Measurements from ENCODE around the gene B4GALT4.

B4GALT4 gene

DNA sequence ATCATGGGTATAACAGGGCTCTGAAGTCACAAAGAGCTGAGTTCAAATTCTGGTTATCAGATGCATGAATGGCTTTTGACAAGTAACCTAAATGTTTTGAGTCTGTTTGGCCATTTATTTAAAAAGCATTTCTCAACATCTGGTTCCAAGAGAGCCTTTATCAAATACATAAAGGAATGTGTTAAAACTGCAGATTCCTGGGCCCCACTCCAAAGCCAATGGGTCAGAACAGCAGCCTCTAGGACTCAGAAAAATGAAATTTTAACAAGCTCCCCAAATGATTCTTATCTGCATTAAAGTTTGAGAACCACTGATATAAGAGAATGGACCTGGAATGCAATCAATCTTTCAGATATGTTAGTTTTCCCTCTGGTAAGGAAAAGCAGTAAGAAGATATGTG lies 3.4 kb downstream of the B4GALT4 start:
- DNase-seq (ENCODE audit: low read depth): peak; percentile 47

- DNase-seq (ENCODE audit: low read depth): no peak
Measured at GRCh38 chr3:119236756-119237155, 3.9 kb downstream of the B4GALT4 start.

GRCh38 chr3:119235151-119235550 lies 5.5 kb downstream of the B4GALT4 start:
- DNase-seq (ENCODE audit: low read depth): peak; percentile 70

- no peak for DNase-seq (ENCODE audit: low read depth)
Measured at GRCh38 chr3:119234610-119235009, 6.1 kb downstream of the B4GALT4 start.

- no peak for DNase-seq (ENCODE audit: low read depth)
Measured at GRCh38 chr3:119230745-119231144, 9.9 kb downstream of the B4GALT4 start.

DNA sequence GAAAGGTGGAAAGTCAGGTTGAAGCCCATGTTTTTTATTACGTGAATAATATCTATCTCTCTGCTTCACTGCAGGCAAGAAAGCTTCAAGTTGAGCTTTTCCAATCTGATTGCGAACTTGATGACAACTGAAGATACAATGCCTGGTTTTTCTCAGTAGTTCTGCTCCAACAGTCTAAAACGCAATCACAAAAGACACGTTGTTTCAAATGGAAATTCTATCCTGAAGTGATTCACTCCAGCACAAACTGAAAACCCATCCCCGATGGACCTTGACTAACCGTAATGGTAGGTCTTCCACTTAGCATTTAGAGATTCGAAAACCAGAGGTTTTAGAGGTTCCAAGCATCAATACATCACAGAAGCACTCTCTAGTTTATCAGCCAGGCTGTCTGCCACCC lies 10.6 kb downstream of the B4GALT4 start:
- peak; percentile 19 for DNase-seq (ENCODE audit: low read depth)

DNA sequence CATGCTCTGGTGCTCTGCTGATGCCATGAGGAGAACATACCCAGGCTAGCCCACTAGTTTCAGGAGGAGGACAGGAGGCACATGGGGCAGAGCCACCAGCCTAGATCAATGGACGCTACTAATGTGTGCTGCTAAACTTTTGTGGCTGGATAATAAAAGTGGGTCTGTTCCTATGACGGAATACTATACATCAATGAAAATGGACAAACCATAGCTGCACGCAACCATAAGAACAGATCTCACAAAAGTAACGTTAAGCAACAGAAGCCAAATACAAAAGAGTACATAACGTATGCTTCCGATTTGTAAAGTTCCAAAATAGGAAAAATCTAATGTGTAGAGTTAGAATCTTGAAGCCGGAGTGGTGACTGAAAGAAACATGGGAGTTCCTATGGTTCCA lies 11.5 kb downstream of the B4GALT4 start:
- DNase-seq (ENCODE audit: low read depth): no peak

- DNase-seq (ENCODE audit: low read depth): no peak
Measured at GRCh38 chr3:119228373-119229145, 12.1 kb downstream of the B4GALT4 start.

- no peak for DNase-seq (ENCODE audit: low read depth)
Measured at GRCh38 chr3:119227070-119227850, 13.4 kb downstream of the B4GALT4 start.

DNA sequence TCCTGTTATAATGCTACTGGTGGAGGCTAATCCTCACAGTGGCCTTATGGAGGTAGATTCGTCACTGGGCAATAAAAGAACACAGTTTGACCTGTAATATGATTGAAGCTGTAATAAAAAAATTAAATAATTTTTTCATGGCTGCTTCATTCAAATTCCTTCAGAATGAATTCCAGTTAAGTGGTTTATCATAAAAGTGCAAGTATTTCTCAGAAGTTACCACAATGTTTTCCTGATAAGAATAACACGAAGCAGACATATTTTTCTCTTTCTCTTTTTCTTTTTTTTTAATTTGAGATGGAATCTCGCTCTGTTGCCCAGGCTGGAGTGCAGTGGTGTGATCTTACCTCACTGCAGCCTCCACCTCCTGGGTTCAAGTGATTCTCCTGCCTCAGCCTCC lies 15.6 kb downstream of the B4GALT4 start:
- DNase-seq (ENCODE audit: low read depth): peak; percentile 72

DNA sequence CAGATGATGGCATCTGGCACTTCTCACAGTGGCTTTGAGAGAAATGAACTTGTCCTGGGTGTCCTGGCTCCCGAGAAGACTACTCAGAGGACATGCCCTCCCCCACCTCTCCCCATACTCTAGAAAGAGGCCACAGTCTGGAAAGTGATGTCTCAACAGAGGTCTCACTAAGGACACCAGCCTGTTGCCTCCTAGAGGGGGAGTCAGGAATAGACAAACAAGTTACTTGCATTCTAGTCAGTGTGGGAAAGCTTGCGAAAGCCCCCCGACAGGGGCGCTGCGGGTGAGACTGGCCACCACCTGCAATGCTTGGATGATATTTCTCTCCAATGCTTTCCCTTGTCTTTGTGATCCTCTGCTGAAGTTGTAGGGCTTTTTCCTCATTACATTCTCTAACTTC lies 17.2 kb downstream of the B4GALT4 start:
- DNase-seq (ENCODE audit: low read depth): peak; percentile 21

- no peak for DNase-seq (ENCODE audit: low read depth)
Measured at GRCh38 chr3:119222391-119222790, 18.3 kb downstream of the B4GALT4 start.

DNA sequence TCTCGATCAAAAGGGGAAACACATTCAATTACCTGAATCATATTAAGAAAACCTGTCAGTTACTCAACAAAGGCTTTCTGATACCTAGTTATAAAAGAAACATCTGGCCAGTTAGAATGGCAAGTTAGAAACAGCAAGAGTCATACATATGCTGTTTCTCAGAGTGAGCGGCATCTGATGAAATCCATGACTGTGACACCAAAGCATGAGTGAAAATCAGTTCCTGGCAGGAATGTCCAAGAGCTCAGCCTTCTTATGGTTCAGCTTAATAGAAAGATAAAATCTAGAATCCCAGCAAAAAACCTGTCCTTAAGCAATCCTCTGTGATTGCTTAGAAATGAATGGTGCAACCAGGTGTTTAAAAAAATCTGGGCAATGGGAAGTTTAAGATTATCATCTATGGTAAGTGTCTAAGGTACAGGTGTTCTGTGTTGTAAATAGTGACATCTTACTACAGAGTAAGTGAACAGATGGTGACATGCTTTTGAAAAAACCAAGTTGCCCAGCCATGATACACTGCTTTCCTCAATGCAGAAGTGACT lies 18.8 kb downstream of the B4GALT4 start:
- DNase-seq (ENCODE audit: low read depth): peak; percentile 83

GRCh38 chr3:119220970-119221667 lies 19.6 kb downstream of the B4GALT4 start:
- no peak for DNase-seq (ENCODE audit: low read depth)

DNA sequence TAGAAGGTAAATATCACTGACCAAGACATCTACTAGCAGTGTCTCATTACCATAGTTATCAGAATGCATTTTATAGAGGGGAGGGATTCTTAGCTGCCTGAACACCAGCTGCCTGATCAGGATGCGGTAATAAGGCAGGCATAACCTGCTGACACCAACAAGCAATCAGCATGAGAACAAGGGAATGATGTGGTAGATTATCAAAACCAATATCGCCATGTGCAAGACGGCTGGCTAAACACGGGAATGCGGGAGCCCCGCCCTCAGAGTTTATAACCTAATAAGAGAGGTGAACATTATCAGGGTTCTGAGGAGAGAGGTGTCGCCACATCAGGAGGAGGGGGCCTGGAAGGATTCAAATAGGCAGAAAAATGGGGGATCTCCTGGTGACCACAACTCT lies 20.5 kb downstream of the B4GALT4 start:
- no peak for DNase-seq (ENCODE audit: low read depth)

DNA sequence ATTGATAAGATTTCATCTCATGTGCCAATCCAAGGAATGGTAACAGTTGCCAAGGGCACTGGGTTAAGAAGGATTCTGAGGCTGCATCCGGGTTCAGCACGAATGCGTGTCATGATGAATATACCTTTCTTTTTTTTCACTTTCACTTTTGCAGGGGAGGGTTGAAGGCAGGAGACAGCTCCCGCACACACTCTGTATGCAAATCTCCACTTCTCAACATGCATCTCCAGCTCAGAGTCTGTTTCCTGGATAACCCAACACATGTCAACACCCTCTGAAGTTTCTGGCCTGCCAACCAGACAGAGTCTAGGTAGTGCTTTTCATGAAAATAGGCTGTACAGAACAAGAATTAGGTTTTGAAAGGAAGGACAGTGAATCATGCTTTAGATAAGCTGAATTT lies 21.6 kb downstream of the B4GALT4 start:
- no peak for DNase-seq (ENCODE audit: low read depth)

GRCh38 chr3:119211803-119212202 lies 28.9 kb downstream of the B4GALT4 start:
- no peak for DNase-seq (ENCODE audit: low read depth)

- no peak for DNase-seq (ENCODE audit: low read depth)
Measured at GRCh38 chr3:119211193-119211592, 29.5 kb downstream of the B4GALT4 start.

DNA sequence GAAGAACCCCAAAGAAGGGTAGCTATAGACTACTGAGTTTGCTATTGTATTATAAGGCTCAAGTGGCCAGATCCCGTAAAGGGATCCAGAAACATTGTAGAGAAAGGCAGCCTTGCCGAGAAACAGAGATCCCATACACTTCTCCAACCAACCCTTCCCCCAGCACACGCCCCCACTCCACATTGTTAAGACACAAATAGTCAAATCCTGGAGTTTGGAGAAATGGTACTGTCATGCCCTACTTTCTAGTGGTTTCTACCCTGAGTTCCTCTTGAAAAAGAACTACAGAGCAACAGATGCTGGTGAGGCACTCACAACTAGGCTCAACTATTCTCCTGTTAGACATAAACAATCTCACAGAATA lies 33.2 kb downstream of the B4GALT4 start:
- no peak for DNase-seq (ENCODE audit: low read depth)

DNA sequence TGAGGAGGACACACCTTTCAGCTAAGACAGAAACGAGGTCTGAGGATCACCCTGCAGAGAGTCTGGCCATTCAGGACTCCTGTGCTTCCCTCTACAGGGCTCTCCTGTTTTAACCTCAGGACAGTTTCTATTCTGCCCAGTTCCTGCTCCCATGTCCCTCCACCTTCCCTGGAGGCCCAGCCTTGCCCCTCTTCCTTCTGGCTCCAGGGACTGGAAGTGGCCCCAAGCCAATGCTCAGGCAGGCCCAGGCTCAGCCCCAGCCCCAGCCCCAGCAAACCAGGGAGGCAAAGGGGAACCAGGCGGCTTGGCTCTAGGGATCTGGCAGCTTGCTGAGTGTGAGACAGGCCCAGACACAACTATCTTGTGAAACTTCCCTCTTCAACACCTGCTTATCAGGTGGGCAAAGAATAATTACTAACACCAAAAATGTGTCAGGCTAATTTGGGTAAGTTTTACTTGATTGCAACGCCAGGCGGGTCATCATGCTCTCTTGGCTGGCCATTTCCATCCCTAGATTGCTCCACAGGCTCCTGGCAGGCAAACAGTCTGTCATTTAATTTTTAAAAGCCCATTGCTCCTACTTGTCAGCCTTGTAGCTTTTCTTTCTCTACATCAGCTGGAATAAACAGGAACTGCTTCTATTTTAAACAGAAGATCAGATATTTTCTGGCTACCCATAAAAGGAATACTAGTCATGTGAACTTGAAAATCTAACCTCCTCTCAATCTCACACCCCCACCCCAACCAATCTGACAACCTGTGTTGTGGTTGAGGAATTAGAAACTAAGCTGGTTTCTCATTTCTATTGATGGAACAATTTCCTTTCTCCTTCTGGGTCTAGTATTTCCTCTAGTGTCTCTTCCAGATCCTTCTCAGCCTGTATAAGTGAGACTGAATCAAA lies 33.8 kb downstream of the B4GALT4 start:
- DNase-seq (ENCODE audit: low read depth): no peak

GRCh38 chr3:119205685-119206084 lies 35.0 kb downstream of the B4GALT4 start:
- no peak for DNase-seq (ENCODE audit: low read depth)

- no peak for DNase-seq (ENCODE audit: low read depth)
Measured at GRCh38 chr3:119205209-119205608, 35.5 kb downstream of the B4GALT4 start.
